ENCODE measurements around the gene ALOX12B. TPM values are rescaled to one million over a fixed set of nuclear protein-coding genes. Genes with fewer than 3 reads are reported as not detected.
"Not testable (repeated sequence)": the region's sequence is repeated elsewhere in the genome, so short reads cannot be mapped to it uniquely, and the experiment has no call there.

ALOX12B gene
- total RNA-seq, 4 donors from 2014 or later = 0.76 to 34.6 (median 10.8) TPM

DNA sequence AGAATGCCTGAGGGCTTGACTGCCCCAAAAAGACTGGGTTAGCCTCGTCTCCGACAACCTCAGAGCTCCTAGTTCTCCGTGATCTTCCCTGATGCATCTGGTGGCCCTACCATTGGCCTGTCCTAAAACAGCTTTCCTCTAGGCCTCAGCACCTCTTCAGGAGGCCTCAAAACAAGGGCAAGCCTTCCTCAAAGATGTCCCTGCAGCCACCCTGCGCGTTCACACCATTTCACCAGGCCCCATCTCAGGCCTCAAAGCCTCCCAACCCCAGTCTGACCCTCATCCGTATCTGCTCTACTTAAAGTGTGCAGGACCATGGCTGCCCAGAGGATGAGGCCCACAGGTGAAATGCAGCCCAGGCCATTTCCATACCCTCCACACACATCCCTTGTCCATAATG, 23.4 kb upstream of the ALOX12B start:
- DNase-seq = no peak
- intact Hi-C loops (cut with DNase I) = loop anchor here (5.0 kb wide), 1 partner anchor 34 kb away; no protein-coding TSS in a partner anchor
- 78 to 95% methylated on average over 6 of the region's 6 CpGs for WGBS, 2 donors
- H3K27ac ChIP-seq = no peak overlapping the region
- H3K4me1 ChIP-seq = peaks cover 9 to 34% (median 11%) of the 10 kb centered on the region in 3 donors
- TF ChIP-seq, protein P1, sequence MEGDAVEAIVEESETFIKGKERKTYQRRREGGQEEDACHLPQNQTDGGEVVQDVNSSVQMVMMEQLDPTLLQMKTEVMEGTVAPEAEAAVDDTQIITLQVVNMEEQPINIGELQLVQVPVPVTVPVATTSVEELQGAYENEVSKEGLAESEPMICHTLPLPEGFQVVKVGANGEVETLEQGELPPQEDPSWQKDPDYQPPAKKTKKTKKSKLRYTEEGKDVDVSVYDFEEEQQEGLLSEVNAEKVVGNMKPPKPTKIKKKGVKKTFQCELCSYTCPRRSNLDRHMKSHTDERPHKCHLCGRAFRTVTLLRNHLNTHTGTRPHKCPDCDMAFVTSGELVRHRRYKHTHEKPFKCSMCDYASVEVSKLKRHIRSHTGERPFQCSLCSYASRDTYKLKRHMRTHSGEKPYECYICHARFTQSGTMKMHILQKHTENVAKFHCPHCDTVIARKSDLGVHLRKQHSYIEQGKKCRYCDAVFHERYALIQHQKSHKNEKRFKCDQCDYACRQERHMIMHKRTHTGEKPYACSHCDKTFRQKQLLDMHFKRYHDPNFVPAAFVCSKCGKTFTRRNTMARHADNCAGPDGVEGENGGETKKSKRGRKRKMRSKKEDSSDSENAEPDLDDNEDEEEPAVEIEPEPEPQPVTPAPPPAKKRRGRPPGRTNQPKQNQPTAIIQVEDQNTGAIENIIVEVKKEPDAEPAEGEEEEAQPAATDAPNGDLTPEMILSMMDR (IDR thresholded peaks at IDR 0.05) = no peak
- TF ChIP-seq POLR2A (IDR thresholded peaks at IDR 0.05) = no peak
- H3K27me3 ChIP-seq = peaks cover 0 to 80% (median 2%) of the 10 kb centered on the region in 4 donors
- no peaks in the 10 kb centered on the region for H3K36me3 ChIP-seq
- H3K4me3 ChIP-seq = no peak overlapping the region
- no peaks in the 10 kb centered on the region for H3K9me3 ChIP-seq

GRCh38 chr17:8110456-8110804, 22.9 kb upstream of the ALOX12B start:
- TF ChIP-seq, protein P1 (IDR thresholded peaks at IDR 0.05) = peak in 1 of 6 experiments; percentile 26
- TF ChIP-seq POLR2A (IDR thresholded peaks at IDR 0.05) = no peak
- Histone ChIP-seq H3K27ac (no peak overlapping the region), H3K4me1 (peaks cover 9 to 39% (median 11%) of the 10 kb centered on the region in 3 donors), H3K4me3 (peak overlapping the region in 3 of 4 donors; percentile 46 to 63 (median 50)), H3K36me3 (no peaks in the 10 kb centered on the region), H3K27me3 (peaks cover 0 to 75% (median 2%) of the 10 kb centered on the region in 4 donors), H3K9me3 (no peaks in the 10 kb centered on the region)
- DNase-seq = no peak
- WGBS, 2 donors = 24 to 28% methylated on average over 6 to 9 of the region's 10 CpGs
- intact Hi-C loops (cut with DNase I) = loop anchor here (5.0 kb wide), 1 partner anchor 33 kb away; no protein-coding TSS in a partner anchor

DNA sequence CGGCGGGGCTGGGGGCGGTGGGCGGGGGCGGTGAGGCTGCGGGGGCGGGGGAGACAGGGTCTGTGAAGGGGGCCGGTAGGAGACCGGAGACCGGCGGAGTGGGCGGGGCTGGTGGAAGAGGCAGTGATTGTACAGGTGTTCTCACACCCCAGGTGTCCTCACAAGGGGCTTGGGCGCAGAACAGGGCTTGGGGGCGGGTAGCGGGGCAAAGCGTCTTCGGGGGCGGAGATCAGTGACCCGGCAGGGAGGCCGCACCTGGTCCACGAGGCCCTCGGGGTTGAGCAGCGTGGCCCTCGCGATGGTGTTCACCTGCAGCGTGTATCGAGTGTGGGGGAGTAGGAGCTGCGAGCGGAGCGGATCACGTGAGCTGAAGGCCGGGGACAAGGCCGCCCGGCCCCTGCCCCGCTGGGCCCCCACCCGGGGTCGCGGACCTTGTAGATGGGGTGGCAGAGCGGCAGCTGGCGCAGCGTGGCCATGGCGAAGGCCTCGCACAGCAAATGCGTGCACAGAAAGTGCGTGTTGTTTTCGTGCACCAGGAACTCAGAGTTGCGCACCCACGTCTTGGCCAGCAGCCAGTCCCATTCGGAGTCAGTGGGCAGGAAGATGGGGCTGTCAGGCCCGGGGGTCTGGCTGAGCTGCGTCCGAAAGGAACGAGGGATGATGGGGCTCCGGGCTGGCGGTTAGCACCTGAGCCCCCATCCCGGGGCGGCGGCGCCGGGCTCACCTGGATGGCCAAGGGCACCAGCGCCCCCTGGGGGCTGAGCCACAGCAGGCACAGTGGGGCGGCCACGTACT, 22.3 kb upstream of the ALOX12B start:
- peaks cover 9 to 45% (median 11%) of the 10 kb centered on the region in 3 donors for H3K4me1 ChIP-seq
- no peak for DNase-seq
- intact Hi-C loops (cut with DNase I) = loop anchor here (5.0 kb wide), 1 partner anchor 33 kb away; no protein-coding TSS in a partner anchor
- H3K9me3 ChIP-seq = no peaks in the 10 kb centered on the region
- no peaks in the 10 kb centered on the region for H3K36me3 ChIP-seq
- H3K4me3 ChIP-seq = peak overlapping the region; percentile 32 to 63 (median 48)
- TF ChIP-seq POLR2A (IDR thresholded peaks at IDR 0.05) = no peak
- TF ChIP-seq, protein P1 (IDR thresholded peaks at IDR 0.05) = peak; percentile 89 to 96 (median 91)
- peaks cover 0 to 69% (median 2%) of the 10 kb centered on the region in 4 donors for H3K27me3 ChIP-seq
- 8% methylated on average over 13 of the region's 63 CpGs; no CpG with 5 or more reads in 1 of the 2 donors for WGBS, 2 donors
- peak overlapping the region in 1 of 4 donors; percentile 21 for H3K27ac ChIP-seq

GRCh38 chr17:8108972-8109660, 21.6 kb upstream of the ALOX12B start:
- H3K36me3 ChIP-seq = no peaks in the 10 kb centered on the region
- intact Hi-C loops (cut with DNase I) = no loop called here
- H3K9me3 ChIP-seq = no peaks in the 10 kb centered on the region
- 75 to 83% methylated on average over 6 to 24 of the region's 33 CpGs for WGBS, 2 donors
- H3K4me3 ChIP-seq = no peak overlapping the region
- DNase-seq = no peak
- H3K27me3 ChIP-seq = peaks cover 0 to 62% (median 2%) of the 10 kb centered on the region in 4 donors
- peaks cover 9 to 51% (median 12%) of the 10 kb centered on the region in 3 donors for H3K4me1 ChIP-seq
- no peak for TF ChIP-seq POLR2A (IDR thresholded peaks at IDR 0.05)
- TF ChIP-seq, protein P1 (IDR thresholded peaks at IDR 0.05) = no peak
- H3K27ac ChIP-seq = no peak overlapping the region

- WGBS, 2 donors = 57 to 84% methylated on average over 4 of the region's 4 CpGs
- H3K4me3 ChIP-seq; intact Hi-C loops (cut with DNase I); DNase-seq; H3K36me3 ChIP-seq; H3K9me3 ChIP-seq: not testable (repeated sequence)
- H3K27me3 ChIP-seq = peaks cover 0 to 41% (median 2%) of the 10 kb centered on the region in 4 donors
- H3K27ac ChIP-seq = peak overlapping the region in 3 of 4 donors; percentile 47 to 76 (median 54)
- H3K4me1 ChIP-seq = peaks cover 9 to 63% (median 22%) of the 10 kb centered on the region in 3 donors
Observed at GRCh38 chr17:8106980-8107379, 19.5 kb upstream of the ALOX12B start.

Measured in esophagus squamous epithelium (tissue), 5 donors.